HG02970 (cell line): ENCODE results near the gene ZNF484.

ENCODE experiments used
- ATAC-seq: cut with Tn5 transposase; IDR thresholded peaks from one replicate; pipeline ENCODE4 v1.9.1; 2021; ENCODE audit warnings: mild to moderate bottlenecking, moderate library complexity, moderate number of reproducible peaks; ENCODE audit not compliant: unreplicated experiment, low FRiP score

The ZNF484 gene

DNA sequence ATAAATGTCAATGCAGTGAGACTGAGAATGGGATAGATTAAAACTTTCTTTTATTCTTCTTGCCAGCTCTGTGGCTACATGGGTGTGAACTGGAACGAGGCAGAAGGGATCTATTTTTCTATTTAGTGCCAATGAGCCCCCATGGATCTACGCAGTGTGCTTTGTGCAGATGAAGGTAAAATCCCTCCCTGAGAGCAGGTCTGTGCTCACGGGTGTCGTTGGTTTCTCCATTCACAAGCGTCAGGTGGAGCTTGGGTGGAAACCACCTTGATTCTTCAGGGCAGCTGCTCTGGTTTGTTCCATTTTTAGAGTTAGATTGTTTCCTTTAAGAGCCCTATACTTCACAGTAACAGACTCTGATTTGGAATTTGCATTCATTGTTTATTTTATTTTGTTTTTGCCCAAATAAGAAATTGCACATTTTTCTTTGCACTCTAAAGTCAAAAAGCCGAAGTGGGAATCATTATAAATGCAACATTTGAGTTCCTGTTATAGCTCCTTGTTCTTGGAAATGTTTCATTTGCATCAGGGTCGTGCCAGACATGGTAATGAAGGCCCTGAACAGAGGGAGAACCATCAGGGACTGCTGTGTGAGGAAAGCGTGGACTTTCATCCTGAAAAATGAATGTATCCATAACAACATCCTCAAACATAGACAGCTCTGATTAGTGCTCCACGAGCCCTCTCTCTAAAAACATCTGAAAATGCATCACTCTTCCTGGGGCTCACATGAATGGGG lies 82.1 kb downstream of the ZNF484 start:
- no peak for ATAC-seq
